ENCODE data around the gene RAD51B. TPM values are rescaled to one million over a fixed set of nuclear protein-coding genes. Genes with fewer than 3 reads are reported as not detected.

RAD51B gene
- total and polyA plus RNA-seq, 9 of the 15 experiments (the other 6 are each of a cell fraction or from before 2014, with no cell fraction given): 8.5 to 17.3 (median 11.3) TPM

DNA sequence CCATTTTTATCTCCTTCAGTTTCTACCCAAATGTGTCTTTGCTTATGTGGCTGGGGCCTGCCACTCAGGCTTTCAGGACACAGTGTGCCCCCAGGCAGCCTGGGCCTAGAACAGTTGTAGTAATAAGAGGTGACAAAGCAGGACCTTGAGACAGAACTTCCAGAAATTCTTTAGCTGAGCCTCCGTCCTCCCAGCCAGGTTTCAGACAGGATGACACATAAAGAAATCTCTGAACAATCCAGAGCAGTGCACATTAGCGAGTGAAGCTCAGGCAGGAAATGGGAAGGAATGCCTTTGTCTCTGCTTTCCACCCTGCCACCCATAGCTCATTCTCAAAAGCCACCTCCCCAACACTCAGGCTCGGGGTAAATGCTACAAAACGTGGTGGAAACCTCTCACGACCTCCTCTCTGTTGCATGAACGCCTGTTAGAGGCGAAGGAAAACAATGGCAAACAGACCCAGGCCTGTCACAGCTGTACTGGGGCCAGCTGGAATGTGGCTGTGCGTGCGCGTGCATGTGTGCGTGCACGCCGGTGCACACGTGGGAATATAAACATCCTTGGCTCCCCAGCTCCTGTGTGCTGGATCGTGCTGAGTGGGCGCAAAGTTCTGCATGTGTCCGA lies 686.6 kb downstream of the RAD51B start:
- no peak for FAIRE-seq
- BruUV-seq (replicated peaks): no TSS peak
- Histone ChIP-seq H2AFZ (ENCODE audit: low read depth, low read length) (no peak overlapping the region), H3K4me1 (replicated peaks in 1 of 2; ENCODE audit: control insufficient read depth in 2 of 2, insufficient read depth in 2 of 2, low read length in 2 of 2) (peaks cover 3% of the 10 kb centered on the region in 2 experiments; a peak in 1 of 5 replicates), H3K27ac (ENCODE audit: extremely low read depth, low read depth, low read length) (no peak overlapping the region), H4K20me1 (replicated peaks; ENCODE audit: control insufficient read depth, insufficient read depth, low read length) (no peaks in the 10 kb centered on the region), H3K27me3 (ENCODE audit: control insufficient read depth in 2 of 2, insufficient read depth in 2 of 2, low read length in 2 of 2) (no peaks in the 10 kb centered on the region), H3K4me2 (ENCODE audit: insufficient read depth, low read length) (no peak overlapping the region), H3K9ac (ENCODE audit: insufficient read depth in 1 of 2, low read depth in 2 of 2, low read length in 2 of 2) (no peak overlapping the region), H3K9me1 (ENCODE audit: control insufficient read depth, insufficient read depth, low read length) (no peaks in the 10 kb centered on the region), H3K9me3 (replicated peaks; ENCODE audit: control insufficient read depth, insufficient read depth, low read depth, low read length) (no peaks in the 10 kb centered on the region), H3K36me3 (ENCODE audit: control insufficient read depth, insufficient read depth, low read length) (no peaks in the 10 kb centered on the region), H3K79me2 (ENCODE audit: control insufficient read depth, insufficient read depth, low read length) (no peaks in the 10 kb centered on the region), H3K4me3 (no peak overlapping the region)
- TF ChIP-seq, protein P1, sequence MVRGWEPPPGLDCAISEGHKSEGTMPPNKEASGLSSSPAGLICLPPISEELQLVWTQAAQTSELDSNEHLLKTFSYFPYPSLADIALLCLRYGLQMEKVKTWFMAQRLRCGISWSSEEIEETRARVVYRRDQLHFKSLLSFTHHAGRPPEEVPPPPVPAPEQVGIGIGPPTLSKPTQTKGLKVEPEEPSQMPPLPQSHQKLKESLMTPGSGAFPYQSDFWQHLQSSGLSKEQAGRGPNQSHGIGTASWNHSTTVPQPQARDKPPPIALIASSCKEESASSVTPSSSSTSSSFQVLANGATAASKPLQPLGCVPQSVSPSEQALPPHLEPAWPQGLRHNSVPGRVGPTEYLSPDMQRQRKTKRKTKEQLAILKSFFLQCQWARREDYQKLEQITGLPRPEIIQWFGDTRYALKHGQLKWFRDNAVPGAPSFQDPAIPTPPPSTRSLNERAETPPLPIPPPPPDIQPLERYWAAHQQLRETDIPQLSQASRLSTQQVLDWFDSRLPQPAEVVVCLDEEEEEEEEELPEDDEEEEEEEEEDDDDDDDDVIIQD (CRISPR knock-in tag; IDR thresholded peaks at IDR 0.05): no peak
- TF ChIP-seq TAF1 (IDR thresholded peaks at IDR 0.05; ENCODE audit: control insufficient read depth, extremely low read depth, insufficient read depth, low read length, severe bottlenecking) (no peak), KLF1 (tag; IDR thresholded peaks at IDR 0.05) (no peak)
- no peak for ATAC-seq
- POLR2A ChIA-PET: interaction anchor here (1.2 kb wide), 1 partner anchor 22 kb away, joined by 3 read pairs; no protein-coding TSS in a partner anchor
- CTCF ChIA-PET (ENCODE audit: low intra/inter-chr PET ratio): no interaction called here
- 30% methylated on average over 10 of the region's 17 CpGs for WGBS (ENCODE audit: insufficient coverage, low coverage, missing lambda C conversion rate)
- intact Hi-C loops (cut with micrococcal nuclease) (no loop called here), in situ Hi-C loops (cut with MboI) (no loop called here)
- DNase-seq (ENCODE audit: extremely low read depth in 1 of 4, low spot score in 3 of 4): no peak

Measured in K562 (cell line).